HepG2 (cell line): ENCODE results near the gene GDAP1L1. TPM values are rescaled to one million over a fixed set of nuclear protein-coding genes. Genes with fewer than 3 reads are reported as not detected.

Source experiments
- AGO1 ChIP-seq: fragments of 200-400 bp; formaldehyde crosslinking; IDR thresholded peaks from 2 replicates; pipeline ENCODE4 v1.6.1; 2017; ENCODE audit warnings: mild to moderate bottlenecking, low read depth, low read length, moderate library complexity; ENCODE audit not compliant: poor library complexity, severe bottlenecking
- ARNT2 ChIP-seq: sonication (generic); formaldehyde crosslinking; IDR thresholded peaks from 2 replicates; pipeline ENCODE4 v1.8.0; 2022; ENCODE audit warnings: mild to moderate bottlenecking, low read depth, missing genetic modification reagents, moderate library complexity
- FOXK1 ChIP-seq: sonication (generic); formaldehyde crosslinking; IDR thresholded peaks from 2 replicates; pipeline ENCODE4 v1.4.0; 2020; ENCODE audit warnings: low read depth, missing genetic modification reagents, borderline replicate concordance
- LRRFIP1 ChIP-seq: sonication (generic); formaldehyde crosslinking; conservative IDR thresholded peaks from 2 replicates; pipeline ENCODE4 v1.4.0; 2020; ENCODE audit warnings: missing genetic modification reagents
- MAFF ChIP-seq: IDR thresholded peaks from 2 replicates; pipeline ENCODE4 v1.6.1; 2011; ENCODE audit warnings: low read depth, low read length, improper control_type of control experiment
- MED8 ChIP-seq: sonication (generic); formaldehyde crosslinking; IDR thresholded peaks from 2 replicates; pipeline ENCODE4 v1.8.1; 2023; ENCODE audit warnings: mild to moderate bottlenecking, missing genetic modification reagents; ENCODE audit not compliant: insufficient replicate concordance
- NAIF1 ChIP-seq: sonication (generic); formaldehyde crosslinking; IDR thresholded peaks from 2 replicates; pipeline ENCODE4 v1.5.0; 2020; ENCODE audit warnings: mild to moderate bottlenecking, missing genetic modification reagents, borderline replicate concordance
- PHF5A ChIP-seq: IDR thresholded peaks from one replicate; pipeline ENCODE4 v1.6.1; 2018; ENCODE audit warnings: low read depth, missing genetic modification reagents; ENCODE audit not compliant: unreplicated experiment
- PITX1 ChIP-seq: sonication (generic); formaldehyde crosslinking; IDR thresholded peaks from 2 replicates; pipeline ENCODE4 v1.5.1; 2020; ENCODE audit warnings: mild to moderate bottlenecking, missing genetic modification reagents
- PPARG ChIP-seq: conservative IDR thresholded peaks from 2 replicates; pipeline ENCODE4 v1.6.1; 2016; ENCODE audit warnings: missing biosample characterization, missing genetic modification reagents
- U2AF2 ChIP-seq: fragments of 200-400 bp; formaldehyde crosslinking; IDR thresholded peaks from 2 replicates; pipeline ENCODE4 v1.6.1; 2017; ENCODE audit warnings: low read depth, mild to moderate bottlenecking, low read length
- XRCC5 ChIP-seq: fragments of 200-400 bp; formaldehyde crosslinking; optimal IDR thresholded peaks from 2 replicates; pipeline ENCODE3; 2017; ENCODE audit warnings: mild to moderate bottlenecking, low read length
- ZEB1 ChIP-seq: IDR thresholded peaks from 2 replicates; pipeline ENCODE4 v1.6.1; 2012; ENCODE audit warnings: mild to moderate bottlenecking, low read depth, inconsistent platforms; ENCODE audit not compliant: insufficient replicate concordance
- ZNF251 ChIP-seq: sonication (generic); formaldehyde crosslinking; IDR thresholded peaks from 2 replicates; pipeline ENCODE4 v1.9.0; 2021; ENCODE audit warnings: mild to moderate bottlenecking, missing genetic modification reagents
- ZNF333 ChIP-seq: sonication (generic); formaldehyde crosslinking; IDR thresholded peaks from 2 replicates; pipeline ENCODE4 v1.4.0; 2020; ENCODE audit warnings: mild to moderate bottlenecking, missing genetic modification reagents, borderline replicate concordance
- ZNF335 ChIP-seq: sonication (generic); formaldehyde crosslinking; IDR thresholded peaks from 2 replicates; pipeline ENCODE4 v1.4.0; 2020; ENCODE audit warnings: missing genetic modification reagents
- ZNF687 ChIP-seq: sonication (generic); formaldehyde crosslinking; IDR thresholded peaks from 2 replicates; pipeline ENCODE4 v1.5.1; 2020; ENCODE audit warnings: mild to moderate bottlenecking, missing genetic modification reagents, moderate library complexity
- ZNF792 ChIP-seq: IDR thresholded peaks from 2 replicates; pipeline ENCODE4 v1.6.1; 2016
- ZNF83 ChIP-seq: sonication (generic); formaldehyde crosslinking; IDR thresholded peaks from 2 replicates; pipeline ENCODE4 v1.4.0; 2020; ENCODE audit warnings: missing genetic modification reagents, mild to moderate bottlenecking, borderline replicate concordance
- polyA plus RNA-seq, 8 experiments: library from polyadenylated mRNA; depleted of rRNA in 3 of 8; stranded (reverse) in 7 of 8; unstranded in 1 of 8; fragments of >200 nt; fragmentation: Illumina TruSeq in 4 of 8; extraction: Trizol in 4 of 8; gene quantifications; 2 replicates each; pipeline versions ENCODE4 v1.2.1 to v1.2.3, GENCODE V29; 2011 to 2016; ENCODE audit warnings: low read depth in 4 of 8, missing spikeins in 1 of 8, mixed read lengths in 1 of 8; ENCODE audit not compliant: insufficient read depth in 1 of 8
- total RNA-seq, 5 experiments: library from RNA; depleted of rRNA; stranded (reverse); fragments of >200 nt; fragmentation: Illumina TruSeq; extraction: Trizol; gene quantifications; 2 replicates each; pipeline ENCODE4 v1.2.3, GENCODE V29; 2016; ENCODE audit warnings: low read depth in 1 of 5

GDAP1L1 gene
- total and polyA plus RNA-seq, 2 of the 13 experiments (the other 11 are each of a cell fraction or from before 2014, with no cell fraction given) = 0.04 TPM; not detected in 1

GRCh38 chr20:44302026-44302669 lies 55.0 kb downstream of the GDAP1L1 start (continued):
- TF ChIP-seq PHF5A (CRISPR knock-in tag) (peak; percentile 49), ZNF687 (peak; percentile 49; the same call in 1 of the 2 replicates), MED8 (CRISPR knock-in tag) (no peak), MAFF (no peak), ZNF333 (CRISPR knock-in tag) (no peak), PITX1 (CRISPR knock-in tag) (peak; percentile 47), ZEB1 (peak; percentile 21), ZNF251 (CRISPR knock-in tag) (no peak), ZNF335 (CRISPR knock-in tag) (peak; percentile 87; the same call in 1 of the 2 replicates), FOXK1 (CRISPR knock-in tag) (0 out of 2 replicates have a peak, but pooled peaks have one; percentile 57), ARNT2 (CRISPR knock-in tag) (no peak; the same call in none of the 2 replicates), U2AF2 (no peak), XRCC5 (peak; percentile 94), NAIF1 (CRISPR knock-in tag) (no peak), ZNF83 (CRISPR knock-in tag) (0 out of 2 replicates have a peak, but pooled peaks have one; percentile 74), LRRFIP1 (CRISPR knock-in tag) (no peak), ZNF792 (CRISPR knock-in tag) (peak; percentile 60; the same call in 1 of the 2 replicates), AGO1 (no peak), PPARG (CRISPR knock-in tag) (peak; percentile 55; the same call in 1 of the 2 replicates)
